Stimulated activated CD4-positive, alpha-beta T cell treated with anti-CD3 and anti-CD28 coated beads, Interleukin-4, amount 100 ng/mL, for 1 hour (primary cell): ENCODE data around the gene ING3.
"Not testable (repeated sequence)": the region's sequence is repeated elsewhere in the genome, so short reads cannot be mapped to it uniquely, and the experiment has no call there.

ENCODE experiments used
- DNase-seq: peaks from one replicate; pipeline ENCODE4 v3.0.0-alpha.2; 2020

Gene ING3

DNA sequence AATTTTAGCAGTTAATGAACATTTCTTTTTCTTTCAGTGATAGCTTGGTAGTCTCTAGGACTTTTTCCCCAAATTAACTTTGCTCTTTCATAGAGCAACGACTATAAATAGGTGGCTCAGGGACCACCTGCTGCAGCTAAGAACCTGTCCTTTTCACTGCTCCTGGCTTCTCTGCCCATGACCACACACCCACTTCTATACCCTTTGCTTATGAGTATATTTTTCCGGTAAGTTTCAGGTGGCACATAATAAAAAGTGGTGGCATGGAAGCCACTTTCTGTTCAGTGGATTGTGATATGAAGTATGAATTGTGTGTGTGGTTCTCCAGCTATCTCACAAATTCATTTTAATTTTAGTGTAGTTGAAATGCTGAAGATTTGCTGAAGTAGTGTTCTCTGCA is 1.2 kb downstream of the ING3 start:
- DNase-seq: no peak

DNA sequence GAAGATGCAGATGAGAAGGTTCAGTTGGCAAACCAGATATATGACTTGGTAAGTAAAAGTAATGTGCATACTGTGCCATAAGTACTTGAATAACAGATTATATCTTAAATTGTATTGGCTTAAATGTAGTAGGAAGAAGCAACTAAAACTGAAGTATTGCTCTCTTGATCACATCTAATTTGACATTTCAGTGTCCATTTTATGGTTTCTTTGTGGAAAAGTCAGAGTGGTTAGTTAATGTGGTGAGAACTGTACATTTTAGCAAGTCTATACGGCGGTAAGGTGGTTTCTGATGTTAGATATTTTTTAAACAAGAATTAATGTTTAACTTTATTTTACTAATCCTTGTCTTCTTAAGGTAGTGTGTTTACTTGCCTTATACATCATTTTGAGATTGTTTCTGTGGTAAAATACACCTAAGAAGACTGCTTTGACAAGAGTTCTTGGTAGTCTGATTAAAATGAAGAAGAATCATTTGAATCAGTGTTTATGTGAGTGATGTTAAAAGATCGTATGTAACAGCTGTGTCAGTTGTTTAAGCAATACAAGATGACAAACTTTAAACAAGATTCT is 5.1 kb downstream of the ING3 start:
- DNase-seq: no peak

DNA sequence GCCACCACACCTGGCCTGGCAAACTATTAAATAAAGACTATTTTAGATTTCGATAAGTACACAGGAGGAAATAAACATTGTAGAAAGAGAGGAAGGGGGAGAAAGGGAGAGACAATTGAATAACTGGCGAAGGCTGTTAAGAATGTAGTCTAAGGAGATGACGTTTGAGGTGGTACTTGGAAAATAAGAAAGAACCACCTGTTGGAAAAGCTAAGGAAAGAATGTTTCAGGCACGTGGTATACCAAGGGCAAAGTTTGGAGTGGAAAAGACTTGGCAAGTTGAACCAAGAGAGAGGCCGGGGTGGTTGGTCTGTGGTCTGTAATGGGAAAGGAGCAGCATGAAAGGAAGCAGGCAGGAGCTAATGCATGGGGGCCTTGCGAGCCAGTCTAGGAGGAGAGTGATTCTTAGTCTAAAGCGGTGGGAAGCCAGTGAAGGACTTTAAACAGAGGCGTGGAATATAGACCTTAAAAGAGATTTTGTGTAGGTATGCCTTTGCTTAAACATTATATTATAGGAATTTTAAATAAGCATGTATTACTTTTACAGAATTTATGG is 9.4 kb downstream of the ING3 start:
- no peak for DNase-seq

DNA sequence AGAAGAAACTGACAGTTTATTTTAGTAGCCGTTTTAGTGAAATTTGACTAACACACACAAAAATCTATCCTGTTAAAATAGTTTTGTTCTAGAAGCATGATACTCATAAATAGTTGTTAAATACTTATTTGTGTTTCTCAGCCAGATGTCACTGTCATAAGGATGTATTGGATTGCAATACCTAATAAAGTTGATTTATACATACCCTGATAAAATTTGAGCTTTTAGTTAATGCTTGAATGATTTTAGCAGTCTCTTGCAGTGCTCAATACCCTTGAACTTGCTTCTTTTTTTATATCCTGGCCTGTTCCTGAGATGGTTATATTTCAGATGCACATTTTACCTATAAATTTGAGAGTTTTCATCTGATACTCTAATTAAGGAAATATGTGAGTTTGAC is 10.1 kb downstream of the ING3 start:
- no peak for DNase-seq

DNA sequence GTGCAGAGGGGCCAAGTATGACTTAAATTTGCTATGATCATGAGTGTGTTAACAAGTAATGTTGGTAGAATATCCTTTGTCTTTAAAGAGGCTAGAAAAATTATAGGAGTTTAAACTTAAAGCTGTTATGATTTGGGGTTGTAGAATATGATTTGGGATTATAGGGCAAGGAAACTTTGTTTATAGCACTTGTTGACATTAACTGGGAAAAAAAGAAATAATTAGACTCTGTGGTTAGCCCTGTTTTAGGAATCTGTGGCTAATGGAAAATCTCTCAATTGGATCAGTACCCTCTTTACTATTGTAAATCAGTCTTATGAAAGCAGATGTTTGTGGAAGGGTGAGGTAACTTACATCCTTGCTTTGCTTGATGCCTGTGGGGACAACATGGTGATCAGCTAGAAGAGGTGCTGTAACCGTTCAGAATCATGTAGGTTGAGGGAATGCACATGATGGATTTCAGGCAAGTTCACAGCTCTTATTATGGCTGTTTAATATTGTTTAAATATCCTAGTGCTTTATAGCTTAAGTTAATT is 11.1 kb downstream of the ING3 start:
- DNase-seq: no peak

DNA sequence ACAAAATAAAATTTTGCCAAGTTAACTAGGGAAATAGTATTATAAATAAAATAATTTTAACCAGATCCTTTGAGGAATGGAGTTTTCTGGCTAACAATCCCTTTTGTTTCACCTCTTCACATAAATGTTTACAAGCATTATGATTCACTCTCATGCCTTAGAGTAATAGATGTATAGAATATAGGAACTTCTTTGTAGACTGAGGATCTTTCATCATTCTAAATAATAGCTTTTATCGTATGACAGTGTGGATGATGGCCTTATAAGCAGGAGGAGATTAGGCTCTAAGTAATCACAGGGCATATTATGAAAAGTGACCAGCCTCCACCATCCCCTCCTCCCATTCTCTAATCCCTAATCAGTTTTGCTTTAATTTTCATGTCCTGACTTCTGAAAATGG is 13.5 kb downstream of the ING3 start:
- DNase-seq: no peak

DNA sequence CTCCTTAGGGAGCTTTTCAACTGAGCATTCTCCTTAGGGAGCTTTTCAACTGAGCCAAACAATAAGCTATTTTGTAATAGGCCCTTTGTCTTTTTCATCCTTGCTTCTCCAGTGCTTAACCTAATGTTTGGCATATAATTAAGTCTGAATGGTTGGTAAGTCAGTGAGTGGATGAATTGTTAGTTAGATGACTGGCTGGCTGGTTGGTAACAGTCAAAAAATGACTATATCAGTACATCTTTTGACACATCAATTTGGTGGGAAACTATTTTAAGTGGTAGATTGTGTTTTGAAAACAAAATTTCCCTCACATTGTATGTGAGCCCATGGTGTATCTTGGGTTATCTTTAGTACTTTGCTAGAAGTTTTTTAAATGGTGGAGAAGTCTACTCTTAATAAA is 16.4 kb downstream of the ING3 start:
- no peak for DNase-seq

DNA sequence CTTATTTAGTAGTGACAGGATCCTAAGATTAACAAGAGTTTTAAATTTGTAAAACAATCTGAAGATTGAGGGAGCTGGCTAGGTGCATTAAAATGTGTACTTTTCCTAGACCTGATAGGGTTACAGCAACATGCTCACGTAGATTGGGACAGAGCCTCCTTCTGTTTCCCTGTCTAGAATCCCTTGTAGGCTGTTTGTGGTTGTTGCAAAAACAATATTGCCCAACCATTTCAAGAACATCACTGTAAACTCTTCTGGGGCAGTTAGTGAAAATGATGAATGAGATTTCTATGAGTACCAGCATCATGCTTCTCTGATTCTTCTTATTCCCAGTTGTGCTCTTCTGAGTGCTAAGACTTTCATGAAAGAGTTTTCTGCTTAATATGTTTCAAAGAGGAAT is 23.3 kb downstream of the ING3 start:
- no peak for DNase-seq

DNA sequence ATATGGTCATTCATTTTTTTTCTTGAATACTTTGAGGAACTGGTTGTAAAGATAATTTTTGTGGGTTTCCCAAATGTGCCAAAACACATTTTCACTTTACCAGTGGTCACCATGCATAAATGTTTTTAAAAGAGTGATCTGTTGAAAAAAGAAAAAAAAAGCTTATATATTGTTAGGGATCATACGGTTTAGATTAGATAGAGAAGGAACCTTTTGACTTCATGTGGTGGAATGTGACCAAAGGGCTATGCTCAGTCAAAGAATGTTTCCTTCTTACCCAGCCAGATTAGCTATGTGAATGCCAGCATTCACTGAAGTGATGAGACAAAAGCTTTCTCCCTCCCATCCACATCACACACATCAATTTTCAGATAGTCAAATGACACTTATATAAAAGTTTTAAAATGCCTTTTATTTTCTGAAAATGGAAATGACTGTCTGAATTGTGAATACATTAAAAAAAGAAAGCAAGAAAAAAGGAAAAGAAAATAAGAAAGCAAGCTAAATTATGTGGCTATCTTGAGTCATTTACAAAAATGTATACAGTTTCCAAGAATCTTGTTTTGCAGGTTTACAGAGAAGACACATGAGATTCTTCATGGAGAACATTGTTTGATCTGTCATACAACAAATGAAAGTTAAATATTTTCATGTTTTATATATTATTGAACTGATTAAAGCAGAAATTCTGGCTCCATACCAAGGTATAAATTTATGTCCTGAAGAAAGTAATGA is 29.4 kb downstream of the ING3 start:
- DNase-seq: no peak

DNA sequence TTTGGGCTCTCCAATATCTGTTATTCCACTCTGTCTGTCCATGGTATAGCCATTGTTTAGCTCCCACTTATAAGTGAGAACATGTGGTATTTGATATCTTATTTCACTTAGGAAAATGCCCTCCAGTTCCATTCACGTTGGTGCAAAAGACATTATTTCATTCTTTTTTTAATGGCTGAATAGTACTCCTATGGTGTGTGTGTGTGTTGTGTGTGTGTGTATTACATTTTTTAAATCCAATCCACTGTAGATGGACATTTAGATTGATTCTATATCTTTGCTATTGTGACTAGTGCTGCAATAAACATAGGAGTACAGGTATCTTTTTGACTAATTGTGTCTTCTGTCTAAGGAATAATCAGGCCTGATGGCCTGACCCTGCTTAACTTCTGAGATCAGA is 30.5 kb downstream of the ING3 start:
- DNase-seq: no peak

DNA sequence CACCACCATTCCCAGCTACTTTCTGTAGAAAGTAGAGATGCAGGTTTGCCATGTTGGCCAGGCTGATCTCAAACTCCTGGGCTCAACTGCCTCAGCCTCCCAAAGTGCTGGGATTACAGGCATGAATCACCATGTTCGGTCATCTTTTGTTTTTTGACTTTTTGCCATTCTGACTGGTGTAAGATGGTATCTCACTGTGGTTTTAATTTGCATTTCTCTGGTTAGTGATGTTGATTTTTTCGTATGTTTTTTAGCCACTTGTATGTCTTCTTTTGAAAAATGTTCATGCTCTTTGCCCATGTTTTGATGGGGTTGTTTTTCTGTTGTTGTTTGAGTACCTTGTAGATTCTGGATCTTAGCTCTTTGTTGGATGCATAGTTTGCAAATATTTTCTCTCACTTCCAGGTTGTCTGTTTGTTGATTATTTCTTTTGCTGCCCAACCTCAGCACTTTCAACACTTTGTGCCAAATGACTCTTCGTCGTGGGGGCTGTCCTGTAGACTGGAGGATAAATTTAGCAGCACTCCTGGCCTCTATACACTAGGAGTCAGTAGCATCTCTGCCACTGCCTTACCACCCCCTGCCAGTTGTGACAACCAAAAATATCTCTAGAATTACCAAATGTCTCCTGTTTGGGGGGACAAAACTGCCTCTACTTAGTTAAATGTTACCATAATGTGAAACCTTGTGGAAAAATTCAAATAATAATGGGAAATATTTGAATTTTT is 31.5 kb downstream of the ING3 start:
- DNase-seq: no peak

DNA sequence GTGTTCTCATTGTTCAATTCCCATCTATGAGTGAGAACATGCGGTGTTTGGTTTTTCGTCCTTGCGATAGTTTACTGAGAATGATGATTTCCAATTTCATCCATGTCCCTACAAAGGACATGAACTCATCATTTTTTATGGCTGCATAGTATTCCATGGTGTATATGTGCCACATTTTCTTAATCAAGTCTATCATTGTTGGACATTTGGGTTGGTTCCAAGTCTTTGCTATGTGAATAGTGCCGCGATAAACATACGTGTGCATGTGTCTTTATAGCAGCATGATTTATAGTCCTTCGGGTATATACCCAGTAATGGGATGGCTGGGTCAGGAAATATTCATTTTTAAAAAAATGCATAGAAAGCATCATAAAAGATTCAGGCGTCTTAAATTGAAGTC is 33.0 kb downstream of the ING3 start:
- DNase-seq: not testable (repeated sequence)

DNA sequence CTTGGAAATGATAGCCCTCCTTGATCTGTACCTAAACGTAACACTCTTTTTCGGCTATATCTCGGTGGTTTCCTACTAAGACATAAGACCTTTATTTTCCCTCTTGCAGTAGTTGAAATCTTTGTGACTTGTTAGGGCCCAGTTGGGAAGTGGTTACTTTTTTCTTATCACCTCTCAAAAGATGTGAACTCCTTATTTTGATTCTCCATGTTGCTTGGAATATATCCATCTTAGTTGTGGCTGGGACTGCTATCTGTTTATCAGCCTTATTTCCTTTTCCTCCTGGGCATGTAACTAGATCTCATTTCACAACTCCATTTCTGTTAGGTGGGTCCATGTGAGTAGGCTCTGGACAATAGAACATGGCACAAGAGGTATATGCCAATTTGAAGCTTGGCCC is 33.8 kb downstream of the ING3 start:
- DNase-seq: no peak

DNA sequence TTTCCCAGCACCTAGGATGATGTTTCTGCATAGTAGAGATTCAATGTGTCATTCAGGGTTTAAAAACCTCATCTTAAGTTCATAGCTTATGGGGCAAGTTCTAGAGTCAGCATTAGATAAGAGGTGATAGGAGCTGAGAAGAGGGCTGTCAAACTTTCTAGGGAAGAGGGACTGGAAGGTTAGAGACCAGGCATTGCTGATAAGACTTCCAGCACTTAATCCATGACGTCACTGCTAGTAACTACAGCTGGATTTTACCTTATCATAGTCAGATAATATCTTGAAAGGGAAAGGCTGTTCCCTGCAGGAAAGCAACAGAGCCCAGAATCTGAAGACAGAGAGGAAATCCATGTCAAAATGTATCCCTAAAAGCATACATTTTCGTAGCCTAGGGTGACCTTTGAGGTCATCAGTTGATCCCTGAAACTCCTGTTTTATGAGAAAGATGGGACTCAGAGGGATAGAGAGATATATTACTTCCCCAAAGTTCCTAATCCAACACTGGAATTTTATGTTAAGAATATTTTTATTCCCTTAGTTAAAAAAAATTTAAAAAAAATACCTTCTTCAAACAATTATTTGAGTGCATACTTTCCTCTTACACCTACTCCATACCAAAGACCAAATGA is 34.7 kb downstream of the ING3 start:
- no peak for DNase-seq

DNA sequence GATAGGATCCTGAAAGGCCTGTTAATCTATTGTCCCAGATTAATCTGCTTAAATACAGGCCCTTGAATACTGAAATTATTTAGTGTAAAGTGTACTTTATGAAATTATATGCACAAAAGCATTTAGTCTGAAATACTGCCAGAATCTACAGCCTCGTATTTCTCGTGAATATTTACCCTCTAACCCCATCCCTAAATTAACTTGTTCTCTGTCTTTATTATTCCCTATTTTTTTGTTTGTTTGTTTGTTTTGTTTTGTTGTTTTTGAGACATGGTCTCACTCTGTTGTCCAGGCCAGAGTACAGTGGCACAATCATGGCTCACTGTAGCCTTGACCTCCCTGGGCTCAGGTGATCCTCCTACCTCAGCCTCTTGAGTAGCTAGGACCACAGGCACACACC is 35.3 kb downstream of the ING3 start:
- no peak for DNase-seq

DNA sequence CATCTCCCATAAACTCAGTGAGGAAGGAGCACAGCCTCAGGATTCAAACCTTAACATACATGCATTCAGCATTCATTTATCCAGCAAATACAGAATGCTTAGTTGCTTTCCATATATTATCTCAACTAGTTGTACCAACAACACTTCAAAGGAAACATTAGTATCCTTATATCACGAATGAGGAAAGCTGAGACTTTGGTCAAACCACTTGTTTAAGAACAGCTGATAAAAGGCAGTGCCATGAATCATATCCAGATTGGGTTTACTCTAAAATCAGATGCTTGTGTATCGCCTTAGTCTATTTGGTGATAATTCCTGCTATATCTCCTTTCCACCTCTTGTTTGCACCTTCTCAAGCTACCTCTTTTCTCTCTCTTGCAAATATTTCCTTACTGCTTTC is 36.1 kb downstream of the ING3 start:
- no peak for DNase-seq

DNA sequence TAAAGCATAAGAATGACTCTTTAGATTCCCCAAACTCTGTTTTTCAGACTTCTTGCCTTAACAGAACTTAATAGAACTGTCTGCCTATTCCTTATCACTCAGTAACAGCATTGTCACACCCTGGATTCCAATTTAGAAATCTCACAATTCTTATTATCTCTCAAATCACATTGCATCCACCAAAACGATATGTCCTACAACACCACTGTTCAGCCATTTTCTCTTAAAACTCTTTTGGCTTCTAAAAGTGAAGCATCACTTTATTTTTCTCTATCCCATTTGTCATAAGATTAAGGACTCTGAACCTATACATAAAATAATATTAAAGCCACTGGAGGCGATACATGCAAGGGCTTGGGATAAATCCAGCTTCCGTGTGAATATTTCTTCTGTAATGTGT is 36.7 kb downstream of the ING3 start:
- DNase-seq: no peak

DNA sequence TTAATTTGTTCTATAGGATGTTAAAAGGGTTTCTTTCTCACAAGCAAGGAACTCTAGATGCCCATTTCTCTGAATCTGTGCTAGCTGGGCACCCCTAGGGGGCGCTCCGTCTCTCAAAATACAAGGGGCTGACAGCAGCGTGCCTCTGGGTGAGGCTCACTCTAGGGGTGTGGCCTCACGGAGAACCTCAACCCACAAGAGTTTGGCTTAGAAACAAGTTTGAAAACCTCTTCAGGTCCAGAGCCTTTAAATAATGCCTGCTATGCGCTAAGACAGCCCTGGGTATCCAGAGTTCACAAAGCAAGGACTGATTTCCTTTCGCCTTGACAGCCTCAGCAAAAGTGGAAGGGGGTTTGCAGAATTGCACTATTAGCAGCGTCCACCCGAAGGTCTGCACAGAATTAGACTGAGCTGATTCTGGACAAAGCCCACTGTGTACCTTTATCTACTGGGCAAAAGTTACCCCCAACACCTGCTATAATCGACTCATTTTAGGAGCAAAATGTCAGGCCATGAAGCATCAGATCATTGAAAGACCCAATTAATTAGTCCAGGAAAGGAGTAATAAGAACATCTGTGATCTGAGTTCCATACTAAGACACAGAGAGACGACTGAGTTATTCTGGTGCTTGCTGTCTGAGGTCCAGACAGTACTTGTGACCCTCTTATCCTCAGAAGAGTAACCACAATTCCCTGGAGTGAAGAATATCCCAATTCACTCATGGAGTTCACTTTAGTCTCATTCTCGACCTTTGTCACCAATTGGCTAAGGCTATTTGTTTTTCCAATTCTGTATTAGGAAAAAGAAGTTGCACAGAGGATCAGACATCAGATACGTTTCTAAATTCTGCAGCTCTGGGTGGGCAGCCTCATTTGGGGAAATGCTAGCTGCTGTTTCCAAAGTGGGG is 37.4 kb downstream of the ING3 start:
- peak; percentile 83 for DNase-seq

DNA sequence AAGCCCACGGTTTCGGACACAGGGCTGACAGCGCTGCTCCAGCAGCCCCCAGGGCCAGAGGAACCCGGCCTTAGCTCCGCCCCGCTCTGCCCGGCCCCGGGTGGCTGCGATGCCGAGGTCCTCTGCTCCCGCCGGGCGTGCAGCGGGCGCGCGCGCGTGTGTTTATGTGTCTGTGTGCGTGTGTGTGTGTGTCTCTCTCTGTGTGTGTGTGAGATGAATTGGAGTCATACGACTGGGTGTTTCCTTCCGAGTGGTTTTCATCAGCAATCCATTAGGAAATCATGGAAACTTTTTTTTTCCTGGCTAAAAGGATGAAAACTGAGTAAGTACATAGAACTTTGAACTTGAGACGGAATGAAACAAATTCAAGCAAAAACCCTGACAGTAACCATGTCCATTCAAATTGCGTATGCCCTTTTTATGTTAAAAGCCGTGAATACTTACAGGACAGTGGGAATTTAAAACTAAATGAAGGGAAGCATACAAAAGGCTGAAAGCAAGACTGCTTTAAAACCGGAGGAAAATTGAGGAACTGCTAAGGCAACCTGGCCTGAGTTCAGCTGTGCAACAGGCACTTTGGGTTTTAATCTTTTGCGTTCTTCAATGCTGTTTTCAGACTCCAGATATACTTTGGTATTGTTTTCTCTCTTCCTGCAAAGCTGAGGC is 38.1 kb downstream of the ING3 start, which contains the start of gene CPED1:
TSS of gene CPED1 (plus strand) at position 121 of the 666 bp plus-strand sequence. CDS start 911 bp downstream, outside the sequence.
- DNase-seq: peak; percentile 34

DNA sequence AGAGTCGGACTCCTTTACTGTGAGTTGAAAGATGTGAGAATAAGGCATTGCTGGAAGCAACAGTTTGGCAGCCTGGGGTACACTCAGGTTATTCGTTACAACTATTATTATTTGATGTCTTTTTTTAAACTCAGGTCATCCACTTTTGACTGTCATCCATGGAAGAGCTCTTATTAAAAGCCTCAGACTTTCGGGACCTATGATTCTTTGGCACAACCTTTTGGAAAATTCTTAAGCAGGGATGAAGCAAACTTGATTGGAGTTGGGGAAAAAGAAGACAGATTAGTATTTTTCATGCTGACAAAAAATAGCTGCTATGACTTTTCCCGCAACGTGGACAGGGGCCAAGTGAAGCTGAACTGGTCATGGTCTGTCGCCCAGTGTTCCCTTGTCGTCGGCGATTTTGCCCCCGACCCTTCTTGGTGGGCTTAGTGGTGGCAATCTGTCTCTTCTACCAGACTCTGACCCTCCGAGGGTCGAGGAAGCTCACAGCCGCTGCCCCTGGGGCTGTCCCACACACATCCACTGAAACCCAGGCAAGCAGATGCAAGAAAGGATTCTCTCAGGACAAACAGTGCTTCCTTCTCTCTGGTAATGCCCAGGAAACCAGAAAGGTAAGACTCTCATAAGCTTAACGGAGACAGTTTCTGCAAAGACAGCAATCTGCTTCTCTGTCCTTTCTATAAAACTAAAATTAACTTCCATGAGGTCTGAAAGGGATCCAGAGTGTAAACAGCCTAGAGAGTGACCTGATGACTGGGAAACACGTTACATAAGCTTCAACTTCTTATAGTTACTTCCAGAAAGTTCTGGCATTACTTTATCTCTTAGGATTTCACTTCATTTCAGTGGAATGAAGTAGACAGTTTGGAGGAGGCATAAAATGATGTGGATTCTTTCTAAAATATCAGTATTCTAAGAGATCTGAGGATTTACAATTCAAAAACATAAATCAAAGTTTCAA is 39.0 kb downstream of the ING3 start:
- no peak for DNase-seq
